Kidney epithelial cell (primary cell): ENCODE results near the gene PTPRD. TPM values are rescaled to one million over a fixed set of nuclear protein-coding genes. Genes with fewer than 3 reads are reported as not detected.

Source experiments
- DNase-seq: peaks from one replicate; pipeline ENCODE4 v3.0.0-alpha.2; 2010; ENCODE audit warnings: low read depth
- H3K27me3 ChIP-seq: 2 replicates; pipeline ENCODE4 v1.6.0; 2011; ENCODE audit warnings: low read length; ENCODE audit not compliant: control insufficient read depth, insufficient read depth
- H3K36me3 ChIP-seq: 2 replicates; pipeline ENCODE4 v1.5.1; 2011; ENCODE audit warnings: low read length; ENCODE audit not compliant: control insufficient read depth, insufficient read depth
- H3K4me3 ChIP-seq: 2 replicates; pipeline ENCODE4 v1.5.1; 2011; ENCODE audit warnings: low read depth, mild to moderate bottlenecking, control low read depth, low read length
- total RNA-seq: library from RNA; depleted of rRNA; stranded (reverse); fragments of >200 nt; gene quantifications from 2 replicates; pipeline ENCODE4 v1.2.3, GENCODE V29; 2015
- TF ChIP-seq, protein P1 (sequence below): IDR thresholded peaks from 2 replicates; pipeline ENCODE4 v1.5.1; 2011; ENCODE audit warnings: mild to moderate bottlenecking, moderate library complexity, low read length, control low read depth, inconsistent platforms; ENCODE audit not compliant: insufficient read depth, poor library complexity, severe bottlenecking

Gene PTPRD
- total RNA-seq, 1 donor from 2014 or later = 18.8 TPM

DNA sequence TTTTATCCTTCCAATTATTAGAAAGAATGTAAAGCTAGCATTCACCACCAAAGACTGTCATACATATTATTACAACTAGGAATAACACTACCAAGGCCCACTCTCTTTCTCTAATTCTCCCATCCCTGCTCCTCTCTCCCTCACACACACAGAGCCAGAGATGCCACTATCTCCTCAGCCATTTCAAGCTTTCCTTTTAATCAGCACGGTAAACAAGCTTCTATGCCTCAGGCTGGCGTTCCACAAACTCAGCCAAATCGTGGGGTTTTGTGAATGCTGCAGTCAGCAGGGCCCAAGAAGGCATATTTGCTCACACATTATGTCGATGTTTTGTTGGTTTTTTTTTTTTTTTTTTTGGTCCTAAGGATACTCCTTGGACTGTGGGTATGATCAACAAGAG lies 1833.3 kb downstream of the PTPRD start:
- Histone ChIP-seq H3K27me3 (no peaks in the 10 kb centered on the region), H3K36me3 (no peaks in the 10 kb centered on the region), H3K4me3 (no peak overlapping the region)
- TF ChIP-seq, protein P1, sequence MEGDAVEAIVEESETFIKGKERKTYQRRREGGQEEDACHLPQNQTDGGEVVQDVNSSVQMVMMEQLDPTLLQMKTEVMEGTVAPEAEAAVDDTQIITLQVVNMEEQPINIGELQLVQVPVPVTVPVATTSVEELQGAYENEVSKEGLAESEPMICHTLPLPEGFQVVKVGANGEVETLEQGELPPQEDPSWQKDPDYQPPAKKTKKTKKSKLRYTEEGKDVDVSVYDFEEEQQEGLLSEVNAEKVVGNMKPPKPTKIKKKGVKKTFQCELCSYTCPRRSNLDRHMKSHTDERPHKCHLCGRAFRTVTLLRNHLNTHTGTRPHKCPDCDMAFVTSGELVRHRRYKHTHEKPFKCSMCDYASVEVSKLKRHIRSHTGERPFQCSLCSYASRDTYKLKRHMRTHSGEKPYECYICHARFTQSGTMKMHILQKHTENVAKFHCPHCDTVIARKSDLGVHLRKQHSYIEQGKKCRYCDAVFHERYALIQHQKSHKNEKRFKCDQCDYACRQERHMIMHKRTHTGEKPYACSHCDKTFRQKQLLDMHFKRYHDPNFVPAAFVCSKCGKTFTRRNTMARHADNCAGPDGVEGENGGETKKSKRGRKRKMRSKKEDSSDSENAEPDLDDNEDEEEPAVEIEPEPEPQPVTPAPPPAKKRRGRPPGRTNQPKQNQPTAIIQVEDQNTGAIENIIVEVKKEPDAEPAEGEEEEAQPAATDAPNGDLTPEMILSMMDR = no peak
- DNase-seq = no peak

GRCh38 chr9:8778356-8778755 lies 1834.4 kb downstream of the PTPRD start:
- no peaks in the 10 kb centered on the region for H3K36me3 ChIP-seq
- TF ChIP-seq, protein P1 = no peak
- DNase-seq = no peak
- H3K27me3 ChIP-seq = no peaks in the 10 kb centered on the region
- H3K4me3 ChIP-seq = no peak overlapping the region

GRCh38 chr9:8772302-8772701 lies 1840.5 kb downstream of the PTPRD start:
- H3K36me3 ChIP-seq = no peaks in the 10 kb centered on the region
- H3K4me3 ChIP-seq = no peak overlapping the region

GRCh38 chr9:8769153-8769552 lies 1843.6 kb downstream of the PTPRD start:
- H3K36me3 ChIP-seq = no peaks in the 10 kb centered on the region
- H3K27me3 ChIP-seq = no peaks in the 10 kb centered on the region
- H3K4me3 ChIP-seq = no peak overlapping the region
- TF ChIP-seq, protein P1 = no peak
- DNase-seq = no peak

More at GRCh38 chr9:8772302-8772701, 1840.5 kb downstream of the PTPRD start:
- H3K27me3 ChIP-seq = no peaks in the 10 kb centered on the region
- no peak for DNase-seq
- TF ChIP-seq, protein P1 = no peak

- no peak for DNase-seq
- no peaks in the 10 kb centered on the region for H3K36me3 ChIP-seq
- no peaks in the 10 kb centered on the region for H3K27me3 ChIP-seq
- TF ChIP-seq, protein P1 = no peak
- no peak overlapping the region for H3K4me3 ChIP-seq
Observed at GRCh38 chr9:8766096-8766495, 1846.7 kb downstream of the PTPRD start.

- H3K4me3 ChIP-seq = no peak overlapping the region
- H3K36me3 ChIP-seq = no peaks in the 10 kb centered on the region
- no peaks in the 10 kb centered on the region for H3K27me3 ChIP-seq
- no peak for DNase-seq
- TF ChIP-seq, protein P1 = no peak
Observed at GRCh38 chr9:8764051-8764450, 1848.8 kb downstream of the PTPRD start.
